Measurements from ENCODE around the gene MAGI2.

DNA sequence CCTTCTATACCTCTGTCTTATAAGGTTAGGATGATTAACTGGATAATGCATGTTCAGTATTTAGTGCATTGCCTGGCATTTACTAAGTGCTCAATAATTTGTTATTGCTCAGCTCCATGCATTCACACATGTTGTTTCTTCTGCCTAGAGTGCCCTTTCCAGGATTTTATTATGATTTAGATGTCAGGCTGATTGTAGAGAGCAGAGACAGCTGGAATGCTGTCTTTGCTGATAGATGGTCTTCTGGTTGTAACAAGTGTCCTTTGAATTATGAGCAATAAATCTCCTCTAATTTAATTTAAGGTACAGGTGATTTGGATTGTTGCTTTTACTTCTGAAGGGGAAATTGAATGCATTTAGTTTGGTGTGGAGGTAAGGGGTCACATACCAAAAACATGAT is 548.0 kb downstream of the MAGI2 start:
- TF ChIP-seq, protein P1, sequence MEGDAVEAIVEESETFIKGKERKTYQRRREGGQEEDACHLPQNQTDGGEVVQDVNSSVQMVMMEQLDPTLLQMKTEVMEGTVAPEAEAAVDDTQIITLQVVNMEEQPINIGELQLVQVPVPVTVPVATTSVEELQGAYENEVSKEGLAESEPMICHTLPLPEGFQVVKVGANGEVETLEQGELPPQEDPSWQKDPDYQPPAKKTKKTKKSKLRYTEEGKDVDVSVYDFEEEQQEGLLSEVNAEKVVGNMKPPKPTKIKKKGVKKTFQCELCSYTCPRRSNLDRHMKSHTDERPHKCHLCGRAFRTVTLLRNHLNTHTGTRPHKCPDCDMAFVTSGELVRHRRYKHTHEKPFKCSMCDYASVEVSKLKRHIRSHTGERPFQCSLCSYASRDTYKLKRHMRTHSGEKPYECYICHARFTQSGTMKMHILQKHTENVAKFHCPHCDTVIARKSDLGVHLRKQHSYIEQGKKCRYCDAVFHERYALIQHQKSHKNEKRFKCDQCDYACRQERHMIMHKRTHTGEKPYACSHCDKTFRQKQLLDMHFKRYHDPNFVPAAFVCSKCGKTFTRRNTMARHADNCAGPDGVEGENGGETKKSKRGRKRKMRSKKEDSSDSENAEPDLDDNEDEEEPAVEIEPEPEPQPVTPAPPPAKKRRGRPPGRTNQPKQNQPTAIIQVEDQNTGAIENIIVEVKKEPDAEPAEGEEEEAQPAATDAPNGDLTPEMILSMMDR (conservative IDR thresholded peaks at IDR 0.05; ENCODE audit: low read depth, low read length): no peak
- TF ChIP-seq EZH2 (IDR thresholded peaks at IDR 0.05; ENCODE audit: borderline replicate concordance, low read depth, low read length, poor library complexity, severe bottlenecking): no peak

Data from A673 (cell line).